Progenitor cell of endocrine pancreas (in vitro differentiated cells): ENCODE data around the gene ACP6. TPM values are rescaled to one million over a fixed set of nuclear protein-coding genes. Genes with fewer than 3 reads are reported as not detected.
A peak's percentile ranks its signal among the peaks of the same experiment; 100 is the strongest.

ENCODE experiments used
- DNase-seq: peaks from one replicate; pipeline ENCODE4 v3.0.0; 2021; ENCODE audit warnings: low spot score; ENCODE audit not compliant: unreplicated experiment
- H3K27ac Mint-ChIP-seq: 2 replicates; pipeline ENCODE4 v1.8.0; 2021; ENCODE audit warnings: mild to moderate bottlenecking, moderate library complexity, mixed read lengths
- H3K27me3 Mint-ChIP-seq: 2 replicates; pipeline ENCODE4 v1.8.0; 2021; ENCODE audit warnings: mixed read lengths
- H3K36me3 Mint-ChIP-seq: 2 replicates; pipeline ENCODE4 v1.8.0; 2022; ENCODE audit warnings: mixed read lengths; ENCODE audit not compliant: insufficient read depth
- H3K4me1 Mint-ChIP-seq: 2 replicates; pipeline ENCODE4 v1.8.0; 2021; ENCODE audit warnings: low read depth, mixed read lengths
- H3K4me3 Mint-ChIP-seq: 2 replicates; pipeline ENCODE4 v1.8.0; 2021; ENCODE audit warnings: low read depth, mild to moderate bottlenecking, moderate library complexity, mixed read lengths
- H3K9me3 Mint-ChIP-seq: 2 replicates; pipeline ENCODE4 v1.8.0; 2021; ENCODE audit warnings: low read depth, mixed read lengths
- total RNA-seq: library from RNA; stranded (reverse); gene quantifications from 2 replicates; pipeline ENCODE4 v1.2.1, GENCODE V29; 2021
- TF ChIP-seq, protein P1 (sequence below): fragments of 200-600 bp; sonication (generic); IDR thresholded peaks from one replicate; pipeline ENCODE4 v1.5.0; 2021; ENCODE audit warnings: antibody characterized with exemption, mild to moderate bottlenecking; ENCODE audit not compliant: unreplicated experiment

ACP6 gene
- total RNA-seq, 1 donor from 2014 or later = 25.9 TPM

DNA sequence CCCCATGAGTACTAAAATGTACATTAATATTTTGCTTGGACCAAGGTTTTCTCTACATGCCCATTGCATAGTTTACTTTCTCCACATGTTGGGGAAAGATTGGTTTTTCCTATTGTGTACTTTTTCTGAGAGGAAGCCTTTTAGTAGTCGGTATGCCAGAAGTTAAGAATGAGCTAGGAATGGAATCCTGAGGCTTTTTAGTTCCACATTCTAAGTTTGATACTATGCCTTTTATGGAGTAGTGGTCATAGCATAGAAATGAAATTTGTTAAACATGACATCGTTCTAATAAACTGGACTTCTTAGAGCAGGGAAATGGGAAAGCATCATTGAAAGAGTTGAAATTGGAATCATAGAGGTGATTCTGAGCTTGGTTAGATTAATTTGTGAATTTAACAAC, 64.7 kb downstream of the ACP6 start:
- TF ChIP-seq, protein P1, sequence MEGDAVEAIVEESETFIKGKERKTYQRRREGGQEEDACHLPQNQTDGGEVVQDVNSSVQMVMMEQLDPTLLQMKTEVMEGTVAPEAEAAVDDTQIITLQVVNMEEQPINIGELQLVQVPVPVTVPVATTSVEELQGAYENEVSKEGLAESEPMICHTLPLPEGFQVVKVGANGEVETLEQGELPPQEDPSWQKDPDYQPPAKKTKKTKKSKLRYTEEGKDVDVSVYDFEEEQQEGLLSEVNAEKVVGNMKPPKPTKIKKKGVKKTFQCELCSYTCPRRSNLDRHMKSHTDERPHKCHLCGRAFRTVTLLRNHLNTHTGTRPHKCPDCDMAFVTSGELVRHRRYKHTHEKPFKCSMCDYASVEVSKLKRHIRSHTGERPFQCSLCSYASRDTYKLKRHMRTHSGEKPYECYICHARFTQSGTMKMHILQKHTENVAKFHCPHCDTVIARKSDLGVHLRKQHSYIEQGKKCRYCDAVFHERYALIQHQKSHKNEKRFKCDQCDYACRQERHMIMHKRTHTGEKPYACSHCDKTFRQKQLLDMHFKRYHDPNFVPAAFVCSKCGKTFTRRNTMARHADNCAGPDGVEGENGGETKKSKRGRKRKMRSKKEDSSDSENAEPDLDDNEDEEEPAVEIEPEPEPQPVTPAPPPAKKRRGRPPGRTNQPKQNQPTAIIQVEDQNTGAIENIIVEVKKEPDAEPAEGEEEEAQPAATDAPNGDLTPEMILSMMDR = no peak
- Mint-ChIP-seq H3K36me3 (peaks cover 15% of the 10 kb centered on the region), H3K9me3 (no peaks in the 10 kb centered on the region), H3K4me1 (peaks cover 17% of the 10 kb centered on the region), H3K4me3 (no peak overlapping the region), H3K27ac (no peak overlapping the region), H3K27me3 (no peaks in the 10 kb centered on the region)
- no peak for DNase-seq

DNA sequence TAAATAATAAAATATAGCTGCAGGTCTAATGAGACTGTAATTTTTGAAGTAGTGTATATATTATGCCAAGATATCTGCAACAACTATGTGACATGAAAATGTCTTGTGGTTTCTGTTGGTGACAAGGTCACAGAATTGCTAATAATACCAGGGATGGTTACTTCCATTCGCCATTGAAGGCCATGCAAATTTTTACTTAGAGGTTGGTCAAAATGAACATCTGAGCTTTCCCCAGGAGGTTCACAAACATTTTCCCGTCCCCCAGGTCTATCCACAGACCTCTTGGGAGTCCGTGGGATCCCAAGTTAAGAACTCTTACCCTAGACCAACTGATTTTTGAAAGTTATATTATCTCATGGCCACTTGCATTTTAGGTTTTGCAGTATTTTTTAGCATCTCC, 66.3 kb downstream of the ACP6 start:
- no peak overlapping the region for H3K27ac Mint-ChIP-seq
- H3K4me3 Mint-ChIP-seq = no peak overlapping the region
- H3K9me3 Mint-ChIP-seq = no peaks in the 10 kb centered on the region
- H3K36me3 Mint-ChIP-seq = peaks cover 15% of the 10 kb centered on the region
- DNase-seq = no peak
- TF ChIP-seq, protein P1 = no peak
- H3K4me1 Mint-ChIP-seq = peaks cover 20% of the 10 kb centered on the region
- H3K27me3 Mint-ChIP-seq = no peaks in the 10 kb centered on the region

DNA sequence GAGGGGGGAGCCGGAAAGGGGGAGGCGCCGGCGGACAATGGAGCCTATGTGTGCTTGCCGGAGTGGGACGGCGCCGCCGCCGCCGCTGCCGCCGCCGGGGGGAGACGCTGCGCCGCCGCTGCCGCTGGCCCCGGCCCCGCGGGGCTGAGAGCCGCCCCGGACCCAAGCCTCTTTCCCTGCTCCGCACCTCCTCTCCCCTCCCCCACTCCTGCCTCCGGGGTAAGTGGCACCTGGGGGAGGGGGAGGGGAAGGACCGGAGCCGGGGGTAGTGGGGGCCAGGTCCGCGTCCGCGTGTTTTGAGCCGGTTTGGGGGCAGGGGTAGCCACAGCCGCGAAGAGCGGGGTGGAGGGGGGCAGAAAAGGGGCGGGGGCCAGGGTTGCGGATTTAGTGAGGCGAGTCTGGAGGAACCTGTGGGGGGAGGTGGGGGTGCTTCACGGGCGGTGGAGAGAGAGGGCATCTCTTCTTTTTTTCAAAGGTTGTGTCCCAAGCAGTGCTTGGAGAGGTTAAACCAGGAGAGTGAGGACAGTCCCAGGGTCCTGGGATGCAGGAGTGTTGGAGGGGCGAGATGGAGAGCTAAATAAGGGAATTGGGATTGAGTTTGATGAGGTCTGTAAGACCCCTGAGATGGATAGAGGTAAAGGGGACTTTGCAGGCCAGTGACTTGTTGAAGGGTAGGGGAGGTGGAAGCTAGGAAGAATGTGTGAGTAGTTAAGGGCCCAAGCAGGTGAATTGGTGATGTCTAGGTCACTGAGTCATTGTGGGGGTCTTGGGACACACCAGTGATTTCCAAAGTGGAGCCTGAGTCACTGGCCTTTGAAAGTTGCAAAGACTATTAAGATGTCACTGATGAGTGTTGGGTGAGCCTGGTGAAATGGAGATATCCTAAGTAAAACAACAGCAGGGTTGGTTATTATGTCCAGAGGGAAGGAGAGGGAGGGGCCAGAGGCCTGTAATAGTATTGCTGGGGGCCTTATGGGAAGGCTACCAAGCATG, 69.9 kb downstream of the ACP6 start:
- Mint-ChIP-seq H3K27ac (peak overlapping the region; percentile 89), H3K27me3 (no peaks in the 10 kb centered on the region), H3K4me3 (peak overlapping the region; percentile 91), H3K4me1 (peaks cover 28% of the 10 kb centered on the region), H3K36me3 (peaks cover 1% of the 10 kb centered on the region), H3K9me3 (no peaks in the 10 kb centered on the region)
- TF ChIP-seq, protein P1 = peak; percentile 22
- no peak for DNase-seq

DNA sequence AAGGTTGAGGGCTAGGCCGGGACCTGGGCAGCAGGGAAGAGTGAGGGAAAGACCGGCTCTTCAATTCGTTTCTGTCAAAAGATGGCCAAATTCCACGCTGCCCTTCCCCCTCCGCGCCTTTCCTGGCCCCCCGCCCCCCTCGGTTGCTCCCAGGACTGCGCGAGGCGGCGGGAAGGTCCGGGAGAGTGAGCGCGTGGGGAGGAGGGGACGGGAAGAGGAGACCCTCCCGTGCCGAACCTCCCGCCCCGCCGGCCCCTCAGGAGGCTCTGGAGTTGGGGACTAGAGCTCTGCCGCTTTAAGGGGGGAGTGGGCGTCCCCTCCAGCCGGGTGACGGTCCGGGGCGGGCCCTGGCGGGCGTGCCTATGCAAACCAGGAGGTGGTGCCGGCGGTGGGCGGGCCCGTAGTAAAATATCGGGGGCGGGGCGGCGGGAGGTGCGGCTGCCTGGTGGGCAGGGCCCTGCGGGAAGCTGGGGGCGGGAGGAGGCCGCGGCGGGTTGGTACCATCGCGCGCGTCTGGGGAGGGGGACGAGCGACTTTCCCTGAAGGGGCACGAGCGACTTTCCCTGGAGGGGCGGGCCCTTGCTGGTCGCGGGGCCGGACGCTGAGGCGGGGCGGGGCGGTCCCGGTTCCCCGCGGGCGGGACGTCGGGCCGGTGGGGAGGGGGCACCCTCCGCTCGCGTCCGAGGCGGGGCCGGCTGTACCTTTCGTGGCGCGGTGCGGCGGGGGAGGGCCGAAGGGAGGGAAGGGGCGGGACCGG, 70.8 kb downstream of the ACP6 start:
- H3K9me3 Mint-ChIP-seq = no peaks in the 10 kb centered on the region
- H3K4me1 Mint-ChIP-seq = peaks cover 28% of the 10 kb centered on the region
- H3K27me3 Mint-ChIP-seq = no peaks in the 10 kb centered on the region
- DNase-seq = peak; percentile 98
- peak overlapping the region; percentile 91 for H3K4me3 Mint-ChIP-seq
- TF ChIP-seq, protein P1 = no peak
- H3K27ac Mint-ChIP-seq = peak overlapping the region; percentile 97
- no peaks in the 10 kb centered on the region for H3K36me3 Mint-ChIP-seq
